NCI-H2196 (cell line): Measurements from ENCODE around the gene ANAPC5.

ENCODE experiments used
- DNase-seq: peaks from one replicate; lab custom pipeline; 2025; ENCODE audit not compliant: unreplicated experiment; lab: John Stamatoyannopoulos, UW

ANAPC5 gene

GRCh38 chr12:121366063-121366459 is 13.8 kb upstream of the ANAPC5 start:
- DNase-seq = no peak

- DNase-seq = no peak
These were observed 13.3 kb upstream of the ANAPC5 start for GRCh38 chr12:121365416-121366062.

GRCh38 chr12:121364683-121365121 is 12.5 kb upstream of the ANAPC5 start:
- DNase-seq = no peak

GRCh38 chr12:121358073-121358472 is 5.9 kb upstream of the ANAPC5 start:
- no peak for DNase-seq

- no peak for DNase-seq
These were observed 5.1 kb upstream of the ANAPC5 start for GRCh38 chr12:121357331-121357730.

- DNase-seq = no peak
These were observed 4.4 kb upstream of the ANAPC5 start for GRCh38 chr12:121356657-121357056.

- DNase-seq = no peak
These were observed 3.6 kb upstream of the ANAPC5 start for GRCh38 chr12:121355818-121356217.

- DNase-seq = peak; percentile 83
These were observed 439 bp upstream of the ANAPC5 start for GRCh38 chr12:121352682-121353018.

- no peak for DNase-seq
These were observed 5.5 kb downstream of the ANAPC5 start for GRCh38 chr12:121346747-121347146.

- DNase-seq = no peak
These were observed 6.9 kb downstream of the ANAPC5 start for GRCh38 chr12:121345151-121345815.

- DNase-seq = no peak
These were observed 7.7 kb downstream of the ANAPC5 start for GRCh38 chr12:121344506-121344905.

GRCh38 chr12:121337416-121337815 is 14.8 kb downstream of the ANAPC5 start:
- no peak for DNase-seq

GRCh38 chr12:121334513-121335343 is 17.5 kb downstream of the ANAPC5 start:
- DNase-seq = peak; percentile 79

- DNase-seq = no peak
These were observed 18.5 kb downstream of the ANAPC5 start for GRCh38 chr12:121333747-121334146.

GRCh38 chr12:121331248-121331647 is 21.0 kb downstream of the ANAPC5 start:
- no peak for DNase-seq

- no peak for DNase-seq
These were observed 21.5 kb downstream of the ANAPC5 start for GRCh38 chr12:121330692-121331091.

- no peak for DNase-seq
These were observed 22.0 kb downstream of the ANAPC5 start for GRCh38 chr12:121330195-121330594.

- DNase-seq = no peak
These were observed 23.6 kb downstream of the ANAPC5 start for GRCh38 chr12:121328620-121329019.

GRCh38 chr12:121326996-121327674 is 25.1 kb downstream of the ANAPC5 start:
- no peak for DNase-seq

- DNase-seq = no peak
These were observed 26.3 kb downstream of the ANAPC5 start for GRCh38 chr12:121325922-121326396.

GRCh38 chr12:121323908-121324307 is 28.3 kb downstream of the ANAPC5 start:
- DNase-seq = no peak
